H1 (cell line): ENCODE measurements around the gene ICAM5.

Experiments
- ASH2L ChIP-seq: fragments of 200-600, 300-600 bp; sonication (generic); IDR thresholded peaks from one replicate; pipeline ENCODE4 v1.7.1; 2017; ENCODE audit warnings: low read length
- ATF2 ChIP-seq: IDR thresholded peaks from 2 replicates; pipeline ENCODE4 v1.6.1; 2012; ENCODE audit warnings: low read length, inconsistent platforms
- BRCA1 ChIP-seq: IDR thresholded peaks from 2 replicates; pipeline ENCODE4 v1.6.1; 2012; ENCODE audit warnings: low read depth, low read length, improper control_type of control experiment
- CREB1 ChIP-seq: IDR thresholded peaks from 2 replicates; pipeline ENCODE4 v1.6.1; 2012; ENCODE audit warnings: inconsistent platforms
- CTCF ChIP-seq, 3 experiments: IDR thresholded peaks; 1 replicate in 2 of 3; 2 replicates in 1 of 3; pipeline versions ENCODE4 v1.5.1 to v1.6.1; 2011; ENCODE audit warnings: low read length in 3 of 3, mild to moderate bottlenecking in 3 of 3, inconsistent platforms in 2 of 3, low read depth in 1 of 3, moderate library complexity in 1 of 3; ENCODE audit not compliant: insufficient read depth in 1 of 3; ENCODE audit errors: control extremely low read depth in 1 of 3
- EP300 ChIP-seq, 2 experiments: IDR thresholded peaks; 1 replicate in 1 of 2; 2 replicates in 1 of 2; pipeline ENCODE4 v1.6.1; 2011 to 2012; ENCODE audit warnings: low read depth in 2 of 2, low read length in 2 of 2, mild to moderate bottlenecking in 2 of 2, borderline replicate concordance in 1 of 2, inconsistent platforms in 1 of 2, moderate library complexity in 1 of 2
- EZH2 ChIP-seq: fragments of 200-600 bp; sonication (generic); IDR thresholded peaks from 2 replicates; pipeline ENCODE4 v1.7.1; 2012; ENCODE audit warnings: low read depth, mild to moderate bottlenecking, moderate library complexity, low read length, inconsistent platforms; ENCODE audit not compliant: severe bottlenecking
- JUND ChIP-seq: IDR thresholded peaks from 2 replicates; pipeline ENCODE4 v1.6.1; 2011; ENCODE audit warnings: mild to moderate bottlenecking, improper control_type of control experiment, low read length
- MAX ChIP-seq: IDR thresholded peaks from 2 replicates; pipeline ENCODE4 v1.6.1; 2012; ENCODE audit warnings: inconsistent platforms
- POLR2A ChIP-seq, 2 experiments: IDR thresholded peaks; 1 replicate in 1 of 2; 2 replicates in 1 of 2; pipeline ENCODE4 v1.6.1; 2011; ENCODE audit warnings: low read depth in 2 of 2, low read length in 2 of 2, mild to moderate bottlenecking in 2 of 2; ENCODE audit errors: control extremely low read depth in 1 of 2
- POLR2AphosphoS5 ChIP-seq: IDR thresholded peaks from 2 replicates; pipeline ENCODE4 v1.6.1; 2011; ENCODE audit warnings: low read depth, low read length

- TF ChIP-seq CTCF (IDR thresholded peaks at IDR 0.05; ENCODE audit: control extremely low read depth in 1 of 3, insufficient read depth in 1 of 3, low read depth in 1 of 3, low read length in 3 of 3) (no peak), MAX (no peak), JUND (no peak), CREB1 (no peak), EZH2 (peak; percentile 5), BRCA1 (no peak), POLR2A (IDR thresholded peaks at IDR 0.05; ENCODE audit: control extremely low read depth in 1 of 2, low read depth in 2 of 2, low read length in 2 of 2) (no peak), EP300 (IDR thresholded peaks at IDR 0.05; ENCODE audit: borderline replicate concordance in 1 of 2, low read depth in 2 of 2, low read length in 2 of 2) (no peak), ASH2L (no peak), ATF2 (no peak), POLR2AphosphoS5 (no peak)
Observed at GRCh38 chr19:10293637-10294367, 4.0 kb downstream of the ICAM5 start.
